ENCODE results near the gene MAP2.

MAP2 gene

GRCh38 chr2:209666296-209666695 is 242.4 kb downstream of the MAP2 start:
- no peak for DNase-seq

GRCh38 chr2:209671020-209671680 is 247.3 kb downstream of the MAP2 start:
- no peak for DNase-seq

GRCh38 chr2:209673811-209674210 is 250.0 kb downstream of the MAP2 start:
- DNase-seq, result no peak

- no peak for DNase-seq
Measured at GRCh38 chr2:209680596-209680995, 256.7 kb downstream of the MAP2 start.

GRCh38 chr2:209681201-209681735 is 257.4 kb downstream of the MAP2 start:
- no peak for DNase-seq

- no peak for DNase-seq
Measured at GRCh38 chr2:209682646-209683045, 258.8 kb downstream of the MAP2 start.

- DNase-seq, result no peak
Measured at GRCh38 chr2:209685340-209685739, 261.5 kb downstream of the MAP2 start.

- no peak for DNase-seq
Measured at GRCh38 chr2:209685963-209686362, 262.1 kb downstream of the MAP2 start.

- no peak for DNase-seq
Measured at GRCh38 chr2:209686448-209686847, 262.6 kb downstream of the MAP2 start.

- DNase-seq, result no peak
Measured at GRCh38 chr2:209687323-209687969, 263.6 kb downstream of the MAP2 start.

GRCh38 chr2:209688385-209688784 is 264.5 kb downstream of the MAP2 start:
- no peak for DNase-seq

GRCh38 chr2:209690029-209690754 is 266.3 kb downstream of the MAP2 start:
- DNase-seq, result no peak

GRCh38 chr2:209694748-209695147 is 270.9 kb downstream of the MAP2 start:
- DNase-seq, result no peak

GRCh38 chr2:209696836-209697711 is 273.2 kb downstream of the MAP2 start:
- DNase-seq, result no peak

- DNase-seq, result no peak
Measured at GRCh38 chr2:209702775-209703174, 278.9 kb downstream of the MAP2 start.

- DNase-seq, result no peak
Measured at GRCh38 chr2:209713219-209713618, 289.4 kb downstream of the MAP2 start.

GRCh38 chr2:209719034-209719433 is 295.2 kb downstream of the MAP2 start:
- no peak for DNase-seq

GRCh38 chr2:209721497-209721896 is 297.6 kb downstream of the MAP2 start:
- no peak for DNase-seq

GRCh38 chr2:209726311-209726710 is 302.5 kb downstream of the MAP2 start:
- no peak for DNase-seq

GRCh38 chr2:209727077-209727476 is 303.2 kb downstream of the MAP2 start:
- DNase-seq, result no peak

GRCh38 chr2:209734805-209735204 is 311.0 kb downstream of the MAP2 start:
- DNase-seq, result no peak

GRCh38 chr2:209741953-209742352 is 318.1 kb downstream of the MAP2 start:
- no peak for DNase-seq

GRCh38 chr2:209753020-209753419 is 329.2 kb downstream of the MAP2 start:
- no peak for DNase-seq

Measured in activated gamma-delta T cell treated with Interleukin-2 at 50 U/mL for 16 hours (primary cell).